HG03045 (cell line): Measurements from ENCODE around the gene VAV3.

ENCODE experiments used
- ATAC-seq: cut with Tn5 transposase; IDR thresholded peaks from one replicate; pipeline ENCODE4 v1.9.1; 2021; ENCODE audit warnings: mild to moderate bottlenecking, moderate library complexity; ENCODE audit not compliant: unreplicated experiment

Gene VAV3

GRCh38 chr1:107936498-107937481, 28.2 kb downstream of the VAV3 start:
- ATAC-seq = peak; percentile 40

- ATAC-seq = peak; percentile 90
Observed at GRCh38 chr1:107935396-107936064, 29.4 kb downstream of the VAV3 start.

- ATAC-seq = no peak
Observed at GRCh38 chr1:107934578-107934977, 30.4 kb downstream of the VAV3 start.

GRCh38 chr1:107933736-107934135, 31.2 kb downstream of the VAV3 start:
- ATAC-seq = no peak

GRCh38 chr1:107930292-107930691, 34.7 kb downstream of the VAV3 start:
- no peak for ATAC-seq

- no peak for ATAC-seq
Observed at GRCh38 chr1:107927820-107928219, 37.2 kb downstream of the VAV3 start.

- no peak for ATAC-seq
Observed at GRCh38 chr1:107926436-107927080, 38.4 kb downstream of the VAV3 start.

- no peak for ATAC-seq
Observed at GRCh38 chr1:107925565-107925964, 39.4 kb downstream of the VAV3 start.

GRCh38 chr1:107920999-107921398, 44.0 kb downstream of the VAV3 start:
- no peak for ATAC-seq

GRCh38 chr1:107920561-107920960, 44.4 kb downstream of the VAV3 start:
- ATAC-seq = no peak

GRCh38 chr1:107919953-107920352, 45.0 kb downstream of the VAV3 start:
- ATAC-seq = no peak

- no peak for ATAC-seq
Observed at GRCh38 chr1:107914119-107914765, 50.7 kb downstream of the VAV3 start.

GRCh38 chr1:107912656-107913055, 52.3 kb downstream of the VAV3 start:
- ATAC-seq = no peak

GRCh38 chr1:107900090-107900945, 64.7 kb downstream of the VAV3 start:
- ATAC-seq = no peak

- no peak for ATAC-seq
Observed at GRCh38 chr1:107899655-107900054, 65.3 kb downstream of the VAV3 start.

GRCh38 chr1:107897438-107898345, 67.3 kb downstream of the VAV3 start:
- ATAC-seq = no peak

GRCh38 chr1:107896936-107897335, 68.0 kb downstream of the VAV3 start:
- no peak for ATAC-seq

GRCh38 chr1:107896401-107896800, 68.6 kb downstream of the VAV3 start:
- ATAC-seq = no peak
